D721Med (cell line): ENCODE results near the gene CORT.
"Not testable (repeated sequence)": the region's sequence is repeated elsewhere in the genome, so short reads cannot be mapped to it uniquely, and the experiment has no call there.

Source experiments
- DNase-seq: peaks from one replicate; pipeline ENCODE4 v3.0.0; 2011; ENCODE audit warnings: low spot score; ENCODE audit not compliant: insufficient read length
- FAIRE-seq: peaks from 2 replicates; lab custom pipeline; 2011; peaks lifted over from hg19 to GRCh38; lab: Jason Lieb, UNC
- TF ChIP-seq, protein P1 (sequence below): IDR thresholded peaks from 2 replicates; pipeline ENCODE4 v1.5.1; 2012; ENCODE audit warnings: mild to moderate bottlenecking, control low read depth; ENCODE audit not compliant: insufficient read depth; ENCODE audit errors: missing control alignments

Gene CORT, protein sequence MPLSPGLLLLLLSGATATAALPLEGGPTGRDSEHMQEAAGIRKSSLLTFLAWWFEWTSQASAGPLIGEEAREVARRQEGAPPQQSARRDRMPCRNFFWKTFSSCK

DNA sequence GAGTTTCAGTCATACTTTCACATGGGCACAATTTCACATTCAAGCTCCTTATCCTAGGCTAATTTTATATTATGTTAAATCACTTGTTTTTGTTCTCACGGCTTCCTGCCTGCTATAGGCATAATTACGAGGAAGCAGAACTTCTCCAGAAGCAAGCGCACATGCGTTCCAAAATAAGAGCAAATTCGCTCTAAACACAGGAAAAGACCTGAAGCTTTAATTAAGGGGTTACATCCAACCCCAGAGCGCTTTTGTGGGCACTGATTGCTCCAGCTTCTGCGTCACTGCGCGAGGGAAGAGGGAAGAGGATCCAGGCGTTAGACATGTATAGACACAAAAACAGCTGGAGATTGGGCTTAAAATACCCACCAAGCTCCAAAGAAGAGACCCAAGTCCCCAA lies at the start of gene CORT:
CORT (plus strand) TSS at position 281 of the 400 bp plus-strand sequence. CDS start 193 bp downstream, outside the sequence.
- TF ChIP-seq, protein P1, sequence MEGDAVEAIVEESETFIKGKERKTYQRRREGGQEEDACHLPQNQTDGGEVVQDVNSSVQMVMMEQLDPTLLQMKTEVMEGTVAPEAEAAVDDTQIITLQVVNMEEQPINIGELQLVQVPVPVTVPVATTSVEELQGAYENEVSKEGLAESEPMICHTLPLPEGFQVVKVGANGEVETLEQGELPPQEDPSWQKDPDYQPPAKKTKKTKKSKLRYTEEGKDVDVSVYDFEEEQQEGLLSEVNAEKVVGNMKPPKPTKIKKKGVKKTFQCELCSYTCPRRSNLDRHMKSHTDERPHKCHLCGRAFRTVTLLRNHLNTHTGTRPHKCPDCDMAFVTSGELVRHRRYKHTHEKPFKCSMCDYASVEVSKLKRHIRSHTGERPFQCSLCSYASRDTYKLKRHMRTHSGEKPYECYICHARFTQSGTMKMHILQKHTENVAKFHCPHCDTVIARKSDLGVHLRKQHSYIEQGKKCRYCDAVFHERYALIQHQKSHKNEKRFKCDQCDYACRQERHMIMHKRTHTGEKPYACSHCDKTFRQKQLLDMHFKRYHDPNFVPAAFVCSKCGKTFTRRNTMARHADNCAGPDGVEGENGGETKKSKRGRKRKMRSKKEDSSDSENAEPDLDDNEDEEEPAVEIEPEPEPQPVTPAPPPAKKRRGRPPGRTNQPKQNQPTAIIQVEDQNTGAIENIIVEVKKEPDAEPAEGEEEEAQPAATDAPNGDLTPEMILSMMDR = no peak
- FAIRE-seq = no peak
- no peak for DNase-seq

DNA sequence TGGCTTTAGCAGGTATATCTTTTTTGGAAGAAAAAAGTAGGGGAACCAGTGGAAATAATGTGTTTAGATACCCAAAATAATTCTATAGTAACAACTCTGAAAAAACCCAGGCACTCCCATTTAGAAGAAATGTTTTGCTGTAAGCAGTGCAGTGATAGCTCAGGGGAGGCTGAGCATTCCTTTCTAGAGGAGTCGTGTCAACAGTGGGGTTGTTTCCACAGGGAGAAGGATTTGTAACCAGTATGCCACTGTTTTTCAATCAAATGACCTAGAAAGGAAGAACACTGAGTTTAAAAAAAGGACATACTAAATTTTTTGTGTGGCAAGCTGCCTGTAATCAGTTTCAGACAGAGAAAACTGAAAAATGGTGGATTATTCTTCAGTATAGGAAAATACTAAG lies 48.5 kb upstream of the CORT start:
- no peak for FAIRE-seq
- DNase-seq = no peak
- TF ChIP-seq, protein P1 = no peak

DNA sequence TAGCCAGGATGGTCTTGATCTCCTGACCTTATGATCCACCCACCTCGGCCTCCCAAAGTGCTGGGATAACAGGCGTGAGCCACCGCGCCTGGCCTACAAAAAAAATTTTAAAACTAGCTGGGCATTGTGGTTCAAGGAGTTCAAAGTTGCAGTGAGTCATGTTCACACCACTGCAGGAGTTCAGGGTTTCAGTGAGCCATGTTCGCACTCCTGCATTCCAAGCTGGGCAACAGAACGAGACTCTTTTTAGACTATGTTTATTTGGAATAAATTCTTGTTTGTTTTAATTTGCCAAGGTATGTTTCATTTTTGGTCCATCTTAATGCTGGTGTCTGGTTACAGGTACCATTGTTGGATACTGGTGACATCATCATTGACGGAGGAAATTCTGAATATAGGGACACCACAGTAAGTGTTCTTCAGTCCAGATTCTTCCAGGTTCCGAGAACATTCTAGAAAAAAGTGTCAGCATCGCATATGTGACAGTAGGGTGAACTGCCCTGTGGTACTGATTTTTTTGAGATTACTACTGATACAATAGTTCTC lies 47.0 kb upstream of the CORT start:
- TF ChIP-seq, protein P1 = no peak
- FAIRE-seq (no peak), DNase-seq (no peak)

DNA sequence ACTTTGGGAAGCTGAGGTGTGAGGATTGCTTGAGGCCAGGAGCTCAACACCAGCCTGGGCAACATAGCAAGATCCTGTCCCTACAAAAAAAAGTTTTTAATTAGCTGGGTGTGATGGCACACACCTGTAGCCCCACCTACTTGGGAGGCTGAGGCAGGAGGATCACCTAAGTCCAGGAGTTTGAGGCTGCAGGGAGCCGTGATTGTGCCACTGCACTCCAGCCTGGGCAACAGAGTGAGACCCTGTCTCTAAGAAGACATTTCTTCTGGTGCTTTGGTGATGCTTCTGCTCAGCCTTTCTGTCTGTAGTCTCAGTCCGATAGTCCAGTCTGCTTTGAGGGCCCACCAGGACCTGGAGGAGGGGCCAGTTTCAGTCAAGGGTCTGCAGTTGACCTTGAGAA lies 42.6 kb upstream of the CORT start:
- DNase-seq (no peak), FAIRE-seq (no peak)
- TF ChIP-seq, protein P1 = no peak

DNA sequence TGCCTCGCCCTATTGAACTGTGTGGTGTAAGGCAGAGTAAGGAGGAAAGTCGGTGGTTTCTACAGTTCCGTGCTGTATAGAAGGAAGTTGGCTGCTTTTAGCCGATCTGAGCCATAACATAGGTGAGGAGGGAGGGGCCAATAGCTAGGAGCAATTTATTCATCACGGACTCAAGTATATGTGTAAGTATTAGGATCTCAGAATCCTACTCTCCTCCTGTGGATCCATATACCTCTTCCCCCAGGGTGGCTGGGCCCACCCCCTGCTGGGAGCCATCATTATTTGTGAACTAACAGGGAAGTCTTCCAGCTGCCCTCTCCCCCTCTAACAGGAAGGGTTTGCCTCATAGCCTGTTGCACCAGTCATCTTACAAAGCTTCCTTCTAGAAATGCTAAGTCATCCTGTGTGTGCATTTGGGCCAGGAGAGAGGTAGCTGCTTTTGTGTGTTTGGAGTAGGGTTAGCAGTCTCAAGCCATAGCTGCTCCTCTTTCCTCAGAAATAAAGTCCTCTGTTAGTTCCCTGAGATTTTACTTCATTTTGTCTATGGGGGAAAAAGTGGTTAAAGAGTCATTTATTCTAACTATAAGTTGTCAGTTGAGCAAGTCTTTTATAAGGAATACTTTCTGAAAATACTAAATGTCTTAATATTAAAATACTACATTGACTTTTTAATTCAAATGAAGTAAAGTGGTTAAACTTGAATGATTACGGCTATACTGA lies 34.5 kb upstream of the CORT start:
- TF ChIP-seq, protein P1 = no peak
- DNase-seq (no peak), FAIRE-seq (no peak)

DNA sequence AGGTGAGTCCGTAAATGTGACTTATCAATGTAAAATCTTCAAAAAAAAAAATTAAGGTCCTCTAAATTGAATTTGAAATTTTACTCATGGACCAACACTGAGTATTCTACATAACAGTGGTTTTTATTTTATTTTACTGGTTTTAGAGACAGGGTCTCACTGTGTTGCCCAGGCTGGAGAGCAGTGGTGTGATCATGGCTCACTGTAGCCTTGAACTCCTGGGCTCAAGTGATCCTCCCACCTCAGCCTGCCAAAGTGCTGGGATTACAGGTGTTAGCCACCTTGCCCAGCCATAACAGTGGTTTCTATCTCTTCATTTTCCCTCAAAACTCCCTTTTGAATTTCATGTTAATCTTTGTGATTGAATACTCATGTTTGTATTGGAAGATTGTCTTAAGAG lies 33.9 kb upstream of the CORT start:
- FAIRE-seq, DNase-seq: not testable (repeated sequence)

DNA sequence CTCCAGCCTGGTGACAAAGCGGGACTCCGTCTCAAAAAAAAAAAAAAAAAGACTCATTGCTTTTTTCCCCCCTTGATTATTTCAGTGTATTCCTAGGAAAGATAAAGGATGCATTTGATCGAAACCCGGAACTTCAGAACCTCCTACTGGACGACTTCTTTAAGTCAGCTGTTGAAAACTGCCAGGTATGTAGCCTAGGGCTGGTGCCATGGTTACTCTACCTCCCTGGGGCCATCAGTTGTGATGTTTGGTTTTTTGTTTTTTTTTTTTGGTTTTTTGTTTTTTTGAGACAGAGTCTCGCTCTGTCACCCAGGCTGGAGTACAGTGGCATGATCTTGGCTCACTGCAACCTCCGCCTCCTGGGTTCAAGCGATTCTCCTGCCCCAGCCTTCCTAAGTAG lies 31.1 kb upstream of the CORT start:
- not testable (repeated sequence) for DNase-seq, FAIRE-seq

DNA sequence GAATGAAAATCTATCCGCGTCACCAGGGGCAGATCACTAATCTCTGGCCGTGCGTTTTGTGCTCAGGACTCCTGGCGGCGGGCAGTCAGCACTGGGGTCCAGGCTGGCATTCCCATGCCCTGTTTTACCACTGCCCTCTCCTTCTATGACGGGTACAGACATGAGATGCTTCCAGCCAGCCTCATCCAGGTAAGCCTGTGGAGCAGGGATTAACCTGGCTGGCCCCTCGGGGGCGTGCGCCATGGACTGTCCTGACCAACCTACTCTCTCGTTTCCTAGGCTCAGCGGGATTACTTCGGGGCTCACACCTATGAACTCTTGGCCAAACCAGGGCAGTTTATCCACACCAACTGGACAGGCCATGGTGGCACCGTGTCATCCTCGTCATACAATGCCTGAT lies 30.5 kb upstream of the CORT start:
- TF ChIP-seq, protein P1 = no peak
- no peak for FAIRE-seq
- DNase-seq = no peak
